Measurements from ENCODE around the gene YIPF3.

GRCh38 chr6:43517505-43518357, 1.0 kb upstream of the YIPF3 start:
- no peak for TF ChIP-seq POLR2AphosphoS5 (IDR thresholded peaks at IDR 0.05; ENCODE audit: low read depth, low read length)
- TF ChIP-seq POLR2A (IDR thresholded peaks at IDR 0.05; ENCODE audit: low read depth, low read length), result no peak

Data from GM12892 (cell line).